SK-N-SH treated with all-trans-retinoic acid at 6 μM for 48 hours (cell line): ENCODE measurements around the gene BCAR1.

Source experiments
- TOX ChIP-seq: fragments of 250-450 bp; sonication (Bioruptor Pico); IDR thresholded peaks from 2 replicates; pipeline ENCODE4 v1.8.0; 2021; ENCODE audit warnings: mild to moderate bottlenecking, moderate library complexity, borderline replicate concordance
- ZFP3 ChIP-seq: fragments of 250-450 bp; sonication (Bioruptor Pico); IDR thresholded peaks from 2 replicates; pipeline ENCODE4 v1.5.0; 2020; ENCODE audit warnings: mild to moderate bottlenecking, moderate library complexity

DNA sequence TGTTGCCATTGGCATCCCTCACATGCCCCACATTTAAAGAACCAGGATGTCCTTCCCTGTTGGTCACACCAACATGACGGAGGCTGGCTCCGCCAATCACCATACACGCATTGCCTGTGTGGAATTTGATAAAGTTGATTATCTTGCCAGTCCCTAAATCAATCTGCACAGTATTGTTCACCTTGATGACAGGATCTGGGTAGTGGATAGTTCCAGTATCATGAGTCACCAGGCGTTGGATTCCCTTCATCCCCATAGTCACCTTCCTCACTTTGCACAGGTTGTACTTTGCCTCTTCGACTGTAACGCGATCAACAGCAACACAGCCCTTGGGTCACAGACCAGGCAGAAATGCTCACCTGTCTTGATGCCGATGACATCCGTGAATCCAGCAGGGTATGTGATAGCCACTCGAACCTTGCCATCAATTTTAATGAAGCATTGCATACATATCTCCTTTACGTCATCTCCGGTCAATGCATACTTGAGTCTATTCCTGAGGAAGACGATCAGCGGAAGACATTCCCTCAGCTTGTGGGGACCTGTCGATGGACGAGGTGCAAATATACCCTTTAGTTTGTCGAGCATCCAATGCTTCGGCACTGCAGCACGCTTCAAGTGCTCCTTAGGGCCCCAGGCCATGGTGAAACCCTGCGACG lies 58.7 kb downstream of the BCAR1 start:
- TF ChIP-seq TOX (no peak), ZFP3 (CRISPR knock-in tag) (no peak)
